ES-I3 (cell line): ENCODE data around the gene EIF3M.

Source experiments
- H3K36me3 ChIP-seq: 2 replicates; pipeline ENCODE4 v1.6.1; 2013; ENCODE audit warnings: mild to moderate bottlenecking, low read length, control low read depth, moderate library complexity; ENCODE audit not compliant: insufficient read depth
- H3K4me1 ChIP-seq: 2 replicates; pipeline ENCODE4 v1.6.1; 2013; ENCODE audit warnings: mild to moderate bottlenecking, control low read depth, low read length; ENCODE audit not compliant: insufficient read depth
- H3K9ac ChIP-seq: 2 replicates; pipeline ENCODE4 v1.6.1; 2013; ENCODE audit warnings: low read depth, mild to moderate bottlenecking, low read length, moderate library complexity
- H3K9me3 ChIP-seq: 2 replicates; pipeline ENCODE4 v1.6.1; 2013; ENCODE audit warnings: mild to moderate bottlenecking, low read length, moderate library complexity; ENCODE audit not compliant: control insufficient read depth, insufficient read depth

EIF3M gene

GRCh38 chr11:32613500-32614151, 30.0 kb downstream of the EIF3M start:
- Histone ChIP-seq H3K4me1 (no peaks in the 10 kb centered on the region), H3K9ac (no peak overlapping the region), H3K36me3 (no peaks in the 10 kb centered on the region), H3K9me3 (peaks cover 2% of the 10 kb centered on the region; the same call in 1 of the 2 replicates)

- Histone ChIP-seq H3K9ac (no peak overlapping the region), H3K4me1 (no peaks in the 10 kb centered on the region), H3K36me3 (no peaks in the 10 kb centered on the region), H3K9me3 (no peaks in the 10 kb centered on the region; the same call in 1 of the 2 replicates)
Observed at GRCh38 chr11:32615422-32615821, 31.8 kb downstream of the EIF3M start.

- Histone ChIP-seq H3K4me1 (no peaks in the 10 kb centered on the region), H3K36me3 (no peaks in the 10 kb centered on the region), H3K9ac (no peak overlapping the region), H3K9me3 (no peaks in the 10 kb centered on the region; the same call in 1 of the 2 replicates)
Observed at GRCh38 chr11:32616903-32617302, 33.3 kb downstream of the EIF3M start.

GRCh38 chr11:32630844-32631243, 47.2 kb downstream of the EIF3M start:
- Histone ChIP-seq H3K9ac (no peak overlapping the region), H3K9me3 (no peaks in the 10 kb centered on the region), H3K4me1 (no peaks in the 10 kb centered on the region), H3K36me3 (no peaks in the 10 kb centered on the region)

GRCh38 chr11:32635819-32636218, 52.2 kb downstream of the EIF3M start:
- no peaks in the 10 kb centered on the region for H3K9me3 ChIP-seq
- no peak overlapping the region for H3K9ac ChIP-seq
- no peaks in the 10 kb centered on the region for H3K4me1 ChIP-seq
- no peaks in the 10 kb centered on the region for H3K36me3 ChIP-seq

- Histone ChIP-seq H3K9ac (no peak overlapping the region), H3K4me1 (no peaks in the 10 kb centered on the region), H3K9me3 (no peaks in the 10 kb centered on the region), H3K36me3 (no peaks in the 10 kb centered on the region)
Observed at GRCh38 chr11:32641361-32641760, 57.7 kb downstream of the EIF3M start.

GRCh38 chr11:32643526-32643925, 59.9 kb downstream of the EIF3M start:
- Histone ChIP-seq H3K9me3 (no peaks in the 10 kb centered on the region), H3K36me3 (no peaks in the 10 kb centered on the region), H3K9ac (no peak overlapping the region), H3K4me1 (no peaks in the 10 kb centered on the region)
